GM19193 (cell line): ENCODE measurements around the gene TBC1D3B.

Source experiments
- POLR2A ChIP-seq: IDR thresholded peaks from 4 replicates; pipeline ENCODE4 v1.6.1; 2011; ENCODE audit not compliant: insufficient read depth, insufficient read length; ENCODE audit errors: extremely low read depth

The TBC1D3B gene

DNA sequence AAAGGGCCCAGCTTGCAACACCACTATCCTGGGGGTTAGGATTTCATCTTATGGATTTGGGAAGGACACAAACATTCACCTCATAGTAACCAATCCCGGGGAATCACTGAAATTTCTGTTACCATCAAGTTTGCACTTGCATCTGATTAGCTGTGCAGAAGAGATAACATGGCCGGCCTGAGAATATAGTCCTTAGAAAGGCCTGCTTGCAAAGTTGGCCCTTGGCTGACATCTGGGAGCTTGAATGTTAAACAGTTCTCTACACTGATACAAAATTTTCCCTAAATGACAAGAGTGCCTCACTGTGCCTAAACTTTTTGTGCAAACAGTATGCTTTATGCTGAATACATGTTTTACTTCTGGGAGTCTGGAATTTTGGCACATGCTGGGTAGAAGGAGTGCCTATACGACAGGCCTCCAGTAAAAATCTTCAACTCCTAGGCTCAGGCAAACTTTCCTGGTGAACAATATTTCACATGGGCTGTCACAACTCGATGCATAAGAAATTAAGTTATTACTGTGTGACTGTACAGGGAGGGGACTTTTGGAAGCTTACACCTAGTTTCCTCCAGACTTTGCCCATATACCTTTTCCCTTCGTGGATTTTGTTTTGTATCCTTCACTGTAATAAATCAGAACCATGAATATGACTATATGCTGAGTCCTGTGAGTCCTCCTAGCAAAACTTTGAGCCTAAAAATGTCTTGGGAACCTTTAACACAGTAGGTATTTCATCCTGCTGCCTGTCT is 31.3 kb downstream of the TBC1D3B start:
- TF ChIP-seq POLR2A: no peak

DNA sequence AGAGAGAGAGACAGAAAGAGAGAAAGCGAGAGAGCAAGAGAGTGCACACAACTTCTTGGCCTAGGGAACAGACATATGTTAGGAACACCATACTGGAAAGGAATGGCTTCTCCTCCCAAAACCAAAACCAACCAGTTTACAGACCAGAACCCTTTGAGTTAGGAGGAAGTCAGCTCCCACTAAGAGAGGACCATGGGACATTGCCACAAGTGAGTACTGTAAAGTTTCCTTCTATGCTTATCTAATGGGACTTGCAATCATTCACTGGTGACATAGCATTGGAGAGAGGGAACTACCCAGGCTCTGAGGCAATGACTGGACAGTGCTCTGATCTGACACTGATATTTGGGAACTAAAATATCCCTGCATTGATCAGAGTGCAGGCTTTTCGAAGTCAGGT is 32.4 kb downstream of the TBC1D3B start:
- no peak for TF ChIP-seq POLR2A

DNA sequence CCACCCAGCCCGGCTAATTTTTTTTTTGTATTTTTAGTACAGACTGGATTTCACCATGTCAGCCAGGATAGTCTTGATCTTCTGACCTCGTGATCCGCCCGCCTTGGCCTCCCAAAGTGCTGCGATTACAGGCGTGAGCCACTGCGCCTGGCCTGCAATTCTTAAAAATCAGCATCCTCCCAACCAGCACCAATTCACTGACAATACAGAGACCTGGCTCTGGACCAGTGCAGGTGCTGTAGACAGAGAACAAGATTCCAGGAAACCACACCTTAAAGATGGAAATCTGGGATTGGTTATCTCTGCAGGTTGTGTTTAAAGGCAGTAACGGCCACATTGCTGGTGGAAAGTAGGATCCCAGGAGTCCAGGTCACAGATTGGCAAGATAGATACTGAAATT is 33.6 kb downstream of the TBC1D3B start:
- TF ChIP-seq POLR2A: no peak

DNA sequence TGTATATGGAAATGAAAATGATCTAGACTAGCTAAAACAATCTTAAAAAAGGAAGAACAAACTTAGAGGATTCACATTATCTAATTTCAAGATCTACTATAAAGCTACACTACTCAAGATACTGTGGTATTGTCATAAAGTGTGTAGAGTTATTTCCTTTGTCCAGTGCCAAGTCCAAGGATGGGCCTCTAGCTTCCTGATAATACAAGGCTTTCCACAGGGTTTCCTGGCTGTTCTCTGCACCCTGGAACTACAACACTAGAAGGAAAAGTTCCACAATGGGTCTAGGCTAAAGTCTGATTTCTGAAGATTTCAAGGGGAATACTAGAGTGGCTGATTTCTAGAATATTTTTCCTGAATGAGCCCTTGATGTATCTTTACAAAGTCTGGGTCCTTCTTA is 34.2 kb downstream of the TBC1D3B start:
- no peak for TF ChIP-seq POLR2A

DNA sequence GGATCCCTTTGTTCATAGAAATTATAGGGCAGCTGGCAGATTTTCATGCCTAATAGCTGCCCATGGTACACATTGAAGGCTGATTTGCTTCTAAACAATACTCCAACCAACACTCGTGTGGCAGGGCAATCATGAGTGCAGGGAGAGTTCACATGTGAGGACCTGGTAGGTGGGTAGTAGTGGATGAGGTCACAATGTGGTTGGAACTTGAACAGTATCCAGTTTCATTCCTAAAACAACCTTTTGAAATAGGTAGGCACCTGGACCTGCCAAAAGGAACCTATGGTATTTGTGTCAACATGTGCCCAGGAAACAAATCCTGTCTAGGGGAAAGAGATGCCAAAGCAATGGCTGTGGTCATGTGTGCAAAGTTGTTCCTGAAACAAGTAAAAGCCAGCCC is 40.0 kb downstream of the TBC1D3B start:
- TF ChIP-seq POLR2A: no peak

DNA sequence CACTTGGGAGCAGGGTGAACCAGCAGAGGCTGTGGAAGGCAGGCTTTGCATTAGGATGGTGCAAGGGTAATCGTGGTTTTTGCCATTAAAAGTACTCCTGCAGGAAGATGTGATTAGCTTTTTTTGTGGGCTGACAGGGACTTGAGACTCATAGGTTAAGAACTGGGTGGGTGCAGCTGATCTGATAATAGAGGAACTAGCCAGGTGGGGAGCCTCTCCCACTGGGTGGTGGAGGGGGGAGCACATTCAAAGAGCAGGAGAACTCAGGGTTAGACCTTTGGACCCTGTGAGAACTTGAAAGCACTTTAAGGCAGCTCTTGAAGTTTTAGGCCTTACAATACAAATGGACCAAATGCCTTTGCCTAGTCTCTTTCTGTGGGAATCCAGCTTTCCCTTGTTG is 40.4 kb downstream of the TBC1D3B start:
- TF ChIP-seq POLR2A: no peak

DNA sequence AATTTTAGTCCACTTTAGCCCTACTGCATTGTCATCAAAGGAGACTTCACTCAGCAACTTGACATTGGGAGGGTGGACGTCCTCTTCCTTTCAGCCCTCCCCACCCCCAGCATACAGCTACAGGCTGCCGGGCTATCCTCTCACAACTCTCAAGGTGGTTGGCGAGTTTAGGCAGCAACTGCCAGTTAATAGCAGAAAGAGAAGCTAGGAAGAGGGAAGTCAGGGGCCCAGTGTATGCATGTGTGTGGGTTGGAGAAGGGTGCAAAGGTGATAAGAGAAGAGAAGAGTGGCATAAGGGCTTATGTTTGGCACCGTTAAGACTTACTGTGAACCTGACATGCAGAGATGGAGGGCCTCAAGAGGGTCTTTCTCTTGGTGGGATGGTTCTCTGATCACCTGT is 41.0 kb downstream of the TBC1D3B start:
- no peak for TF ChIP-seq POLR2A

DNA sequence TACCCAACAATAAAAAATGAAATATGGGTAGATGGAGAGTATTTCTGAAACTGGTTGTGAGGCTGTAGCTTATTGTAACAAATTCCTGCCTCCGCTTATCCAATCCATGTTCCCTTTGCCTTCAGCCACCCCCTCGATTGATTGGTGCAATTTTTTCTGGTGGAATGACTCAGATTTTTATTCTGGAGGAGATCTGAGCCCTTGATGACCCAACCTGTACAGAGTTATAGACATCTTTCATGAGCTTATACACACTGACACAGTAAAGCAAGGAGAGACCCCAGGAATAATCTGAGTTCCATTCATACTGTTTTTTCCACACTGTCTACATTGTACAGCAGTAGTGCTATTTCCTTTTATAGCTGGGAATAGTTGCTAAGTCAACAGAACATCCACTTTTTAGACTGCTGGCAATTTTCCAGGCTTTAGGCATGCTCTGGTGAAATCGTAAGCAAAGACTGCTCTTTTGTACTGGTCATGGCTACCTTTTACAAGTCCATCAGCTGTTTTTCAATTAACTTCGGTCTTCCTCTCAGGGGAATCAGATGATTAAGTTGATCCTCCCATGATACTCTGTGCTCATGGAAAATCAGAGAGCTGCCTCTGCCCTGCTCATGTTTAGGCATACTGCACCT is 42.7 kb downstream of the TBC1D3B start:
- no peak for TF ChIP-seq POLR2A

DNA sequence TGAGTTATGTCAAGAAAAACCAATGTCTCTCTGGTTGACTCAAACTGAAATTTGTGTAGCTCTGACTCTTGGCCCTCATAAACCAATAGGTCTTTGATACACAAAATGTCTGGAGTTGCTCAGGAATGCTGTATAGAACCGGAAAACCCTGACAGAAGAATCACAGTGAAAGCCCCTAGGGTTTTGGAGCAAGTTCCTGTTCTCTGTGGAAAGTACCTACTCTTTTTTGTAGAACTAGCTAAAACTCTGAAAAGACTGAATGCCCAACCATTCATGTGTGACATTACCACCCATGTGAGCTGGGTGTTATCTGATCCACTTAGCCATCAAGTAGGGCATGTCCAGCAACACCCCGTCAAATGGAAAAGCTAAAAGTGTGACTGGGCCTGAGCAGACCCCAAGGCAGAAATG is 44.0 kb downstream of the TBC1D3B start:
- no peak for TF ChIP-seq POLR2A

DNA sequence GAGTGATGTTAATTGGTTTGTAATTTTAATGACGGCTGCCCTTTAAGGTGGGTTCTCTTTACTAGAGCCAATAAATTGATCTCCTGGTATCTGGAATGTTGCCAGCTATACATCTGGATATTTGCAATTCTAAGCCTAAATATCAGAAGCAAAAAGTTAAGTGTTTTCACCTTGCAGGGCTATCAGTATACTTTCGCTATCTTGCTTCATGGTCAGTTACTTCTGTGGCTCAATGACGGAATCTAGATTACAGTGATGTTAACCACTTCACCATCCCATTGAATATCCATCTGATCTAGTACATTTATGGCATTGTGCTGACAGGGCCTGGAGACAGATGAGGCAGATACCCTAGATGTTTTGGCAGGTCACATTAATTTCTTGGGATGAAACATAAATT is 44.5 kb downstream of the TBC1D3B start:
- no peak for TF ChIP-seq POLR2A

DNA sequence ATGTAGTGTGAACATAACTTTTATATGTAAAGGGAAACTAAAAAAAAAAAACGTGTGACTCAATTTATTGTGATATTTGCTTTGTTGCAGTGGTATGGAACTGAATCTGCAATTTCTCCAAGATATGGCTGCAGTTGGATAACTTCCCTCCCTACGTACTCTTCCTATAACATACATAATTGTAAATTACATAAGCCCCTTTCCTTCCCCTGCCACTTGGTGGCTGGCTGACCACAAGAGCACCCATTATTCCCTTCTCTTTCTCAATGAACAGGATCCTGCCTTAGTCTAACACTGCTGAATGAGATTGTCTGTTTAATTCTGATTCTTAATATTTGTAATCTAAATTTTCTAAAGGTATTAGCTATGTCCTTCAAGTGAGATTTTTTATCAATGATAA is 45.0 kb downstream of the TBC1D3B start:
- TF ChIP-seq POLR2A: no peak

DNA sequence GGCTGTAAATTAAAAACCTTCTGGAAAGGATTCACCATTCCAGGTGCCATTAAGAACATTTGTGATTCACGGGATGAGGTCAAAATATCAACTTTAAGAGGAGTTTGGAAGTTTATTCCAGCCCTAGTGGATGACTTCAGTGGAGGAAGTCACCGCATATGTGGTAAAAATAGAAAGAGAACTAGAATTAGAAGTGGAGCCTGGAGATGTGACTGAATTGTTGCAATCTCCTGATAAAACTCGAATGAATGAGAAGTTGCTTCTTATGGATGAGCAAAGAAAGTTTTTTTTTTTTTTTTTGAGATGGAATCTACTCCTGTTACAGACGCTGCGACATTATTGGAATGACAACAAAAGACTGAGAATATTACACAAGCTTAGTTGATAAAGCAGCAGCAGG is 46.1 kb downstream of the TBC1D3B start:
- TF ChIP-seq POLR2A: no peak

DNA sequence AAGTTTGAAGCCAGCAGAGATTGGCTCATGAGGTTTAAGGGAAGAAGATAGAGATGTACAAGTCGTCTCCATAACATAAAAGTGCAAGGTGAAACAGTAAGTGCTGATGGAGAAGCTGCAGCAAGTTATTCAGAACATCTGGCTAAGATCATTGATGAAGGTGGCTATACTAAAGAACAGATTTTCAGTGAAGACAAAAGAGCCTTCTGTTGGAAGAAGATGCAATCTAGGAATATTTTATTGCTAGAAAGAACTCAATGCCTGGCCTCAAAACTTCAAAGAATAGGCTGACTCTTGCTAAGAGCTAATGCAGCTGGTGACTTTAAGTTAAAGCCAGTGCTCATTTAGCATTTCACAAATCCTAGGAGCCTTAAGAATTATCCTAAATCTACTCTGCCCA is 46.8 kb downstream of the TBC1D3B start:
- TF ChIP-seq POLR2A: no peak

DNA sequence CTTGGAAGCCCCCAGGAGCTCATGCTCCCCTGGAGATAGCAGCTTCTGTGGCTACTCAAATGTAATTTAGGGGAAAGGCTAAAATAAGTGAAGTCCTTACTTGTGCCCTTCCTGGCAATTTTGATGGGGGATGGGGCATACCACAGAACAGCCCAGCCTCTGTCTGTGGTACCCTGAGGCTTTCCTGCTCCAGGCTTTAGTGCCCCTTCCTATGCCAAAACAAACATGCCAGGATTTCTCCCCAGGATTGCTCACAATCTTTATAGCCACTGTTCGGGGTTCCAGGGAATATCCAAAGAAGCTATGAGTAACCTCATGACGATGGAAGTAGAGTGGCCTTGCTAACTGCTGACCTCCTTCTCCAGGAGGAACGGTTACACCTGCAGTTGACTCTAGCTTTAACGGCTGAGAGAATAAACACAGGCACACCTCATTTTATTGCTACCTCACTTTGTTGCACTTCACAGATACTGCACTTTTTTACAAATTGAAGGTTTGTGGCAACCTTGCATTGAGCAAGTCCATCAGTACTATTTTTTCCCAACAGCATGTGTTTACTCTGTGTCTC is 47.9 kb downstream of the TBC1D3B start:
- TF ChIP-seq POLR2A: no peak

DNA sequence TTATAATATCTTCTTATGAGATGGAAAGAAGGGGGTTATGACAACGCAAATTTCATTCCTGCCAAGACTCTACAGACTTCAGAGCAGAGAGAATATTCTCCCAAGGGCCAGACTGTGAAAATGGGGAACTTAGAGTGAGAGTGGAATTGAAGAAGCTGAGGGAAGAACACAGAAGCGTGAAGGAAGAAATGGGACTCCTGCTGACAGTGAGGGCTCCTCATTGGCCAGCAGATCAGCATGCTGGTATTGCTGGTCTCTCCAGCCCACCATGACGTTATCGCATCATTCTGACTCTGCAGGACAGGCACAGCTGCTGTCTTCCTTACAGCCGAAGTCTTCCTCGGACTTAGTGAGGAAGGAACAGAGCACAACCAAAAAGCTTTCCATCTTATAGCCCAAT is 48.5 kb downstream of the TBC1D3B start:
- no peak for TF ChIP-seq POLR2A
